ENCODE data around the gene VDR. TPM values are rescaled to one million over a fixed set of nuclear protein-coding genes. Genes with fewer than 3 reads are reported as not detected.

Gene VDR
- polyA plus RNA-seq, 3 donors, result 6.0 to 14.8 (median 12.8) TPM

DNA sequence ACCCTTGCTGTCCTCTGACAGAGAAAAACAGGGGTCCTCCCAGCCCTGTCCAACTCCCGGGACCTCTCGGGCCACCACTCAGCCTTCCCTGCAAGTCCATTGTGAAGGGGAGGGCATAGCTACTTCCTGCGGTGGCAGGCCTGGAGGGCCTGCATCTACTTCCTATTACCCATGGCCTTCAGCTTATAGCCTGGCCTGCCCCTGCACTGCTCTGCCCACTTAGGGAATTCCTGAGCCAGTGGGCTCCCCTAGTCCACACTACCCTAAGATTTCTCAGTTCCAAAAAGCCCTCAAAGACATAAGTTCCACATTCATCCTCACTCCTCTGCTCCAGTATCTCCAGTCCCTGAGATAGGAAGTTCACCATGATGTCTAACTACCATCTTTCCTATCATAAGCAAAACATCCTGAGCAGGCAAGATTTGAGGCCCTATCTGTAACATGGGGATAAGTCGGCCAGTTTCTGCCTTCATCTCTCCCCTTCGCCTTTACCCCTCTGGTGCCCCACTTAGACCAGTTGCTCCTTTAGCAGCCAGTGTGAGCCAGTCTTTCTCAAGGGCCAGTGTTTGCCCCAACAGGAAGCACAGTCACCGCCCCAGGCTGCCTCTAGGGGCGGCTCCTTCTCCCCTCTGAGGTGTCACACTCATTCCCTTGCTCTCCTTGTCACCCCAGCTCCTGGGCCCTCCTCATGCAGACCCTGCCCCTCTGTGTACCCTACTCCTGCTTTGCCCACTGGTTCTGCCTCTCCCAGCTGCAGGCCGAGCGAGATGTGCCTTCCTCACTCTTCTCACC, 96.0 kb downstream of the VDR start:
- Histone ChIP-seq H2AFZ (ENCODE audit: insufficient read depth, low read depth, low read length, poor library complexity, severe bottlenecking) (peak overlapping the region; percentile 4), H3K27me3 (ENCODE audit: control insufficient read depth in 2 of 2, insufficient read depth in 2 of 2, low read length in 2 of 2) (no peaks in the 10 kb centered on the region), H4K20me1 (ENCODE audit: insufficient read depth, low read length) (peaks cover 17% of the 10 kb centered on the region), H3K9me3 (replicated peaks in 1 of 2; ENCODE audit: control insufficient read depth in 1 of 2, insufficient read depth in 1 of 2, low read length in 2 of 2) (no peaks in the 10 kb centered on the region), H3K79me2 (ENCODE audit: insufficient read depth, low read length) (peaks cover 98% of the 10 kb centered on the region), H3K4me2 (replicated peaks; ENCODE audit: extremely low read depth, low read length, poor library complexity, severe bottlenecking) (peak overlapping the region; percentile 55), H3K9ac (ENCODE audit: insufficient read depth, low read length, poor library complexity, severe bottlenecking) (peak overlapping the region; percentile 53), H3K4me3 (replicated peaks in 1 of 3; ENCODE audit: low read depth in 2 of 3, low read length in 3 of 3) (peak overlapping the region in 2 of 3 experiments; percentile 0 to 50), H3K27ac (ENCODE audit: low read depth in 1 of 2, low read length in 2 of 2) (peak overlapping the region; percentile 87 to 91), H3K36me3 (replicated peaks in 1 of 2; ENCODE audit: control insufficient read depth in 1 of 2, insufficient read depth in 2 of 2, low read length in 2 of 2) (peaks cover 11 to 23% of the 10 kb centered on the region in 2 donors), H3K4me1 (ENCODE audit: control insufficient read depth in 1 of 2, insufficient read depth in 2 of 2, low read length in 2 of 2) (peaks cover 69 to 82% of the 10 kb centered on the region in 2 donors)
- peak; percentile 55 for TF ChIP-seq CTCF (IDR thresholded peaks at IDR 0.05)
- 5% methylated on average over 5 of the region's 9 CpGs for WGBS (ENCODE audit: insufficient coverage)
- Mint-ChIP-seq H3K4me3 (peak overlapping the region; percentile 57 to 88), H3K4me1 (peaks cover 89% of the 10 kb centered on the region), H3K36me3 (peaks cover 28 to 39% of the 10 kb centered on the region in 2 donors), H3K27ac (peak overlapping the region; percentile 94 to 98 (median 95)), H3K9me3 (no peaks in the 10 kb centered on the region), H3K27me3 (ENCODE audit: low read depth in 3 of 3) (peaks cover 0 to 3% (median 2%) of the 10 kb centered on the region in 3 donors)
- peak; percentile 75 to 90 (median 85) for DNase-seq
- intact Hi-C loops (cut with micrococcal nuclease), result loop anchor here in 1 of 2 donors (2.0 kb wide), 1 partner anchor 14 kb away; no protein-coding TSS in a partner anchor

DNA sequence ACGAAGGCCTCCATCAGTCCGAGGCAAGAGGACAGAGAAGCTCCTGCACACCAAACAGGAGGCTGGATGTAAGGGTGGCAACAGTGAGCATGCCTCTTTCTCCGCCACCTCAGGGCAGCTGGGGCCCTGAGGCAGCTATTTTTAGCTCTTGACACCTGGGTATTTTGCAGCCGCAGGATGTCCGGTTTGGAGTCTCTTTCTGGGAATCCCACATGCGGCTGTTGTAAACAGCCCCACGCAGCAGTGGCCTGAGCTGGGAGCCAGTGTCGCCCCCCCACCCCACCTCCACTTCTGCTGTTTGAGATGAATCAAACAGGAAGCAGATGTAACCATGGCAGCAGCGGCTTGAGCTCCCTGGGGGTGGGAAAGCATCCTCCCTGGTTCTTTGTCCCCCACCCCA, 96.7 kb downstream of the VDR start:
- intact Hi-C loops (cut with micrococcal nuclease), result loop anchor here in 1 of 2 donors (2.0 kb wide), 1 partner anchor 15 kb away; no protein-coding TSS in a partner anchor
- peak overlapping the region; percentile 53 for H3K9ac ChIP-seq (ENCODE audit: insufficient read depth, low read length, poor library complexity, severe bottlenecking)
- no peak for TF ChIP-seq CTCF (IDR thresholded peaks at IDR 0.05)
- peak overlapping the region; percentile 55 for H3K4me2 ChIP-seq (replicated peaks; ENCODE audit: extremely low read depth, low read length, poor library complexity, severe bottlenecking)
- DNase-seq, result peak in 2 of 3 donors; percentile 65 to 66
- no peaks in the 10 kb centered on the region for H3K27me3 ChIP-seq (ENCODE audit: control insufficient read depth in 2 of 2, insufficient read depth in 2 of 2, low read length in 2 of 2)
- H3K9me3 ChIP-seq (replicated peaks in 1 of 2; ENCODE audit: control insufficient read depth in 1 of 2, insufficient read depth in 1 of 2, low read length in 2 of 2), result no peaks in the 10 kb centered on the region
- H3K27ac Mint-ChIP-seq, result peak overlapping the region; percentile 94 to 98 (median 95)
- H3K4me3 ChIP-seq (replicated peaks in 1 of 3; ENCODE audit: low read depth in 2 of 3, low read length in 3 of 3), result peak overlapping the region in 2 of 3 experiments; percentile 0 to 50
- peaks cover 90% of the 10 kb centered on the region for H3K4me1 Mint-ChIP-seq
- peaks cover 0 to 3% (median 2%) of the 10 kb centered on the region in 3 donors for H3K27me3 Mint-ChIP-seq (ENCODE audit: low read depth in 3 of 3)
- peak overlapping the region; percentile 87 to 91 for H3K27ac ChIP-seq (ENCODE audit: low read depth in 1 of 2, low read length in 2 of 2)
- no peaks in the 10 kb centered on the region for H3K9me3 Mint-ChIP-seq
- H3K4me3 Mint-ChIP-seq, result peak overlapping the region; percentile 57 to 88
- peaks cover 28 to 41% of the 10 kb centered on the region in 2 donors for H3K36me3 Mint-ChIP-seq
- peaks cover 69 to 82% of the 10 kb centered on the region in 2 donors for H3K4me1 ChIP-seq (ENCODE audit: control insufficient read depth in 1 of 2, insufficient read depth in 2 of 2, low read length in 2 of 2)
- WGBS (ENCODE audit: insufficient coverage), result 12% methylated on average over 6 of the region's 9 CpGs
- H3K36me3 ChIP-seq (replicated peaks in 1 of 2; ENCODE audit: control insufficient read depth in 1 of 2, insufficient read depth in 2 of 2, low read length in 2 of 2), result peaks cover 11 to 24% of the 10 kb centered on the region in 2 donors
- H2AFZ ChIP-seq (ENCODE audit: insufficient read depth, low read depth, low read length, poor library complexity, severe bottlenecking), result peak overlapping the region; percentile 4
- H4K20me1 ChIP-seq (ENCODE audit: insufficient read depth, low read length), result peaks cover 22% of the 10 kb centered on the region
- H3K79me2 ChIP-seq (ENCODE audit: insufficient read depth, low read length), result peaks cover 98% of the 10 kb centered on the region
